T-helper 2 cell (primary cell): ENCODE measurements around the gene C3.
A peak's percentile ranks its signal among the peaks of the same experiment; 100 is the strongest.
"Not testable (repeated sequence)": the region's sequence is repeated elsewhere in the genome, so short reads cannot be mapped to it uniquely, and the experiment has no call there.

ENCODE experiments used
- DNase-seq, 5 experiments: peaks; one replicate each; pipeline versions ENCODE4 v3.0.0 to v3.0.0-alpha.2; 2012 to 2022
- total RNA-seq, 2 donors: gene quantifications; one replicate each; lab custom pipeline; 2026; lab: John Stamatoyannopoulos, UW

The C3 gene
- 0.31 to 0.34 reads per million in 2 donors for total RNA-seq

- DNase-seq = no peak
Observed at GRCh38 chr19:6720369-6721137, at the start of gene C3. Gene C3 (minus strand): TSS chr19:6720650. CDS start chr19:6720589, 61 bp downstream.

GRCh38 chr19:6769006-6769619 lies 48.7 kb upstream of the C3 start:
- no peak for DNase-seq

DNA sequence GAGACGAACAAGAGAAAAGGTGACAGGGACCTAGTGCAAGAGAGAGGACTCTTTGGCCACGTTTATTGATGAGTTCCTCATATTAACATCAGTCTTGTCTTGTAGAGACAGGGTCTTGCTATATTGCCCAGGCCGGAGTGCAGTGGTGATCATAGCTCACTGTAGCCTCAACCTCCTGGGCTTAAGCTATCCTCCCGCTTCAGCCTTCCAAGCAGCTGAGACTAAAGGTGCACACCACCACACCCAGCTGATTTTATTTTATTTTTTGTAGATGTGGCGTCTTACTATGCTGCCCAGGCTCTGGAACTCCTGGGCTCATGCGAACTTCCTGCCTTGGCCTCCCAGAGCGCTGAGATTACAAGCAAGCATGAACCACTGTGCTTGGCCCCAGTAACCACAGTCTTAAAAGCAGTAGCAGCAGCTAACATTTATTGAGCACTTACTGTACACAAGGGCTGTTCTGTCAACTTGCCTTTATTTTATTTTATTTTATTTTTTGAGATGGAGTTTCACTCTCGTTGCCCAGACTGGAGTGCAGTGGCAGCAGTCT lies 47.9 kb upstream of the C3 start:
- DNase-seq = peak in 1 of 5 experiments; percentile 63

DNA sequence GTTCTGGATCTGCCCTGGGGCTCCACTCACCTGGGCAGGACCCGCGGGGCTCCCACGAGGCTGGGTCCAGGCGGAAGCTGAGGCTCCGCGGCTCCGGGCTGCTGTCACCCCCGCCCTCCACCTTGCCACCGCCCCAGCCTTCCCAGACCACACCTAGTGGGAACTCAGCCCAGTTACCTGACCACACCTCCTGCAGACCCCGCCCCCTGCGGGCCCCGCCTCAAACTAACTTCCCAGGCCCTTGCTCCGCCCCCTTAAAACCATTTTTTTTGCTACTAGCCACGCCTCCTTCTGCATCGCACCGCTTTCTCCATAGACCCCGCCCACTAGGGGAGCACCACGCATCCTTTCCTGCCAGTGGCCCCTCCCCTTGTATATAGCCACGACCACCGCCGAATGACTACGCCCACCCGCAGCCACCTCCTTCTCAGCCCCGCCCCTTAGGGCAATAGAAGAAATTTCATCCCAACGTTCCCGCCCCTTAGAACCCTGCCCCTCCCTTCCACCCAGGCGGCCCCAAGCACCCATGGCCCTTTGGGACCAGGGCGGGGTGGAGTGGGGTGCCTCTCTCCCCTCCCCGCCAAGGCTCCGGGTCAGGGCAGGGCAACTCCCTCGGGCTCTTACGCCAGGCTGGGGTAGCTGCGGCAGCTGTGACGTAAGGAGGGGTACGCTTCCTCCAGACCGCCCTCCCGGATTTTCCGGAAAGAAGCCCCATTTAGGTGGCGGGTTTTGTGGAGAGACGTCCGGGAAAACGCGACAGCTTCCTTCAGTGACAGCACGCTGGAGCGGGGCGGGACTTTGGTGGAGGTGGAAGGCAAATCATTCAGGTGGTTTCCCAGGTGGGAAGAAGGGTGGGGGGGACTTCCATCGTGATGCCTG lies 47.1 kb upstream of the C3 start, which contains the start of gene SH2D3A:
TSS of gene SH2D3A (minus strand) at position 79 of the 879 bp plus-strand sequence. CDS start 3,687 bp downstream, outside the sequence.
- DNase-seq = peak; percentile 86 to 98 (median 91)

GRCh38 chr19:6767081-6767356 lies 46.6 kb upstream of the C3 start:
- DNase-seq = peak in 1 of 5 experiments; percentile 78

DNA sequence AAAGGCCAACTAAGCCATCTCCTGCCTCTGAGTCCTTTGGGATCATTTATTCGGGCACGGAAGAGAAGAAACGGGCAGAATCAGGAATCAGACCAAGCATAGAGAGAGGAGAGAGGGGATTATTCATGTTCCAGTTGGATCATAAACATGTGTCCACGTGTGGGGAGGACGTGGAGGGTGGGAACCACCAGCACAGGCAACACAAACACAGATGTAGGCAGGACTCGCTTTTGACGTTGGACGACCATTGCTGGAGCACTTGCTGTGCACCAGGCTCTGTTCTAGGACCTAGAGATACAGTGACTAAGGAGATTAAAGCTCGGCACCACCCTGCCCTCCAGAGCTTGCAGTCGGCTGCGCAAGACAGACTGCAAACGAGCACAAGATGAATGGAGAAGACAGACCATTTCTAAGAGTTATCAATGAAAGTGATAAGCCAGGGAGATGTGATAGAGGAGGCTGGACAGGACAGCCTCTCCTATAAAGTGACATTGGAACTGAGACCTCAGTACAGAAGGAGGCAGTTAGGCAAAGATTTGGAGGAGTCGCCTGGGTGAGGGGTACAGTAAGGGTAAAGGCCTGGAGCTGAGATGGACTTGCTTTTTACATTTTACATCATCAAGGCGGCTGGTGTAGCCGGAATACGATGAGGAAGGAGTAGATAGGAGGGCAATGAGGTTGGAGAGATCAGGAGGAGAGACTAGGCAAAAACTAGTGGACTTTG lies 46.1 kb upstream of the C3 start:
- DNase-seq = peak in 1 of 5 experiments; percentile 56

- no peak for DNase-seq
Observed at GRCh38 chr19:6765738-6766356, 45.4 kb upstream of the C3 start.

- not testable (repeated sequence) for DNase-seq
Observed at GRCh38 chr19:6762253-6762797, 41.9 kb upstream of the C3 start.

DNA sequence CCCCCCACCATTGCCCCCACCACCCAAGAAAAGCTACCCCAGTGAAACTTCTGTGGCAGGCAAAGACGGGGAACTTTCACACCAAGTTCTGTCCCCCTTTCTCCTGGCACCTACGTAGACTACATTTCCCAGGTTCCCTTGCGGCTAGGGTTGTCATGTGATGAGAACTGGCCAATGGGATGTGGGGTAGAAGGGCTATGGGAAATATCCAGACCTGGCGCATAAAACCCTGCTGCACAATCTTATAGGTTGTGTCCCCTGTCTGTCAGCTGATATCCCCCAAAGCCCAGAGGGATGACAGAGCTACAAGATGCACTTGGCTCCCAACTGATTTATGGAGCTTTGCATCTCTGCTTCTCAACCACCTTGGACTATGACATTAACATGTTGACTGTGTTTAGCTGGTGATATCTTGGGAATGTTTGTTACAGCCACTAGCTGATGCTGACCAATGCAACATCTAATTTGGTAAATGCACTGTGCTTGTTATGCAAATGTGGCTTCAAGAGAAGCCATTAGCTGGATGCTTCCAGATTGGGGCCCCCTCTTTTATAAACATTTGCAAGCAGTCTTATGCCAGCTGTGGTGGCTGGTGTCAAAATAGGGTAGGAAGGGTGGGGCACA lies 40.7 kb upstream of the C3 start:
- DNase-seq = peak in 1 of 5 experiments; percentile 57

- DNase-seq = no peak
Observed at GRCh38 chr19:6760606-6761005, 40.2 kb upstream of the C3 start.

DNA sequence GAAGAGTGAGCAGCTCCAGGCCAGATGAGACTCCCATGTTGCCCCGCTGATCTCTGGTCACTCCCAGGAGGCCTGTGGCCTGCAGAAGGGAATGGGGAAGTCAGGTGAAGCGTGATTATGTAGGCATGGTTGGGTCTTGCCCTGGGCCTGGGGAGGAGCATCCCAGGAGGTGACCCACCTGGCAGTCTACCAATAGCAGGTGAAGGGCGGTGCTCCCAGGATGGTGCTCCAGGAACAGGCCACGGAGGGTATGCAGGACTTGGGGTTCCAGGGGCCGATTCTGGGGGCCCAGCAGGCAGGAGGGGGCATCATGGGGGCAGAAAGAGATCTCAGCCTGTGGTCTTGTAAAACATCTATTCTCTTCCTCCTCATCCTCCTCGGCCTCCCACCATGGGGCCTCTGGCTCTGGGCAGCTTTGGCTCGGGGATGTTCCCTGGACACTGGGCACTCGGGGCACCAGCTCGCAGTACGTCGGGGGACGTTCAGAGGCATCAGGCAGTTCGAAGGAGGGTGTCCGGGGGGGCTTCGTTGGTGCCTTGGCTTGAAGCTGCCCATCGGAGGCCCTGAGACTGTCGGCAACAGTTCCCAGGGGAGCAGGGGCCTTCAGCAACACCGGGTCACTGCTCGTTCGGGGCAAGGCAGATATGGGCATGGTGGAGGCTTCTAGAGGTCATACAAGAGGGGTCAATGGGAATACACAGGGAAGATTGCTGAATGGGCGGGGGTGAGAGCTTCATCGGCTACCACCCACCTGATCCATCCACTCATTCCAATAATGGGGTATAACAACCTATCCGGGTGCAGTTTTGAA lies 34.4 kb upstream of the C3 start:
- no peak for DNase-seq

DNA sequence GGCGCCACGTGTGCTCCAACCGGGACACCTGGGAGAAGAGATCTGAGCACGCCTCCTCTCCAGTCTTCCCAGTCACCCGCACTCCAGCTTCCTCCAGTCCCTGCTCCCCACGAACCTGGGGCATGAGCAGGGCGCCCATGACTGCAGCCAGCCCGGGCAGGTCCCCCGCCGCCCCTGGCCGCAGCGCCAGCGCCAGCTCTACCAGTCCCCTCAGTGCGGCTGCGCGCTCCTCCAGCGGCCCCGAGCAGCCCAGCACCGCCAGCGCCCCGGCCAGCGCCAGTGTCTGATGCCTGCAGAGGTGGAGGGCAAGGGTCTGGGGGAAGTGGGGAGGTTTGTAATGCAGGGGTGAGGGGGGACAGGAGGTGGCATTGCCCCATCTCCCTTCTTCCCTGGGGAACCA lies 33.7 kb upstream of the C3 start:
- DNase-seq = no peak

- DNase-seq = peak; percentile 64 to 79 (median 66)
Observed at GRCh38 chr19:6753178-6754031, 33.0 kb upstream of the C3 start.

DNA sequence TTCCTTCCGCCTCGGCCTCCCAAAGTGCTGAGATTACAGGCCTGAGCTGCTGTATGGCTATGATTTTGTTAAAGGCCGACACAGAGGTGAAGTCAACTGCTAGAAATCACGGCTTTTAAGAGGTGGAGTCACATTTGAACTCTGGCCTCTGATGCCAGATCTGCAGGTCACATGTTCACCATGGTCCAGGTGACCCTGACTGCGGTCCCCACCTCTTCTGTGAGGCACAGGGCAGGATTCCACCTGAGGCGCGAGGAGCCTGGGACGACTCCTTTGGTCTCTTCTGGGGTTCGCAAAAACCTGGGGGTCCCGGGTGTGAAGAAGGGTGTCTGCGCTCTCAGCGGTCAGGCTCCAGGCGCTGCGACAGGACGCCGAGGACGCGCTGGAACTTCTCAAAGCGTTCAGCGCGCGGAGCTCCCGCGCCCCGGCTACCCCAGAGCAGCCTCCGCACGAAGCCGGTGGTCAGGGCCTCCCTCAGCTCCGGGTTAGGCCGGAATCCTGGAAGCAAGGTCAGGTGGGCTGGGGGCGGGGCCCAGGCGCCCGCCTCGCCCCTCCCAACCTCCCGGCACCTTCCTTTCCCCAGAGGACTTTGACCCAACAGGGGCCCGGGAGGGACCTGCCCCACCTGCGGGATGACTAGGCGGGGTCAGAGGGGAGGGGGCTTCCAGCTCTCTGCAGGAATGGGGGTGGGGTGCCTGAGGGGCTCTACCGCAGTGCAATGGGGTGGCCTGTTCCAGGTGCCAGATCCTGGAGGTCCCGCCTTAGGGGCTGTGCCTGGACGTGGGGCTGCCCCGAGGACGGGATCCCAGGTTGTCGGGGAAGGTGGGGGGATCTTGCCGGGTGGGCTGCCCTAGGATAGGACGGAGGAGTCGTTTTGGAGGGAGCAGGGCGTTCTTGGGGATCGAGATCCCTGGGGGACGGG lies 32.1 kb upstream of the C3 start:
- no peak for DNase-seq

- no peak for DNase-seq
Observed at GRCh38 chr19:6751189-6751588, 30.7 kb upstream of the C3 start.

GRCh38 chr19:6750062-6750461 lies 29.6 kb upstream of the C3 start:
- no peak for DNase-seq

DNA sequence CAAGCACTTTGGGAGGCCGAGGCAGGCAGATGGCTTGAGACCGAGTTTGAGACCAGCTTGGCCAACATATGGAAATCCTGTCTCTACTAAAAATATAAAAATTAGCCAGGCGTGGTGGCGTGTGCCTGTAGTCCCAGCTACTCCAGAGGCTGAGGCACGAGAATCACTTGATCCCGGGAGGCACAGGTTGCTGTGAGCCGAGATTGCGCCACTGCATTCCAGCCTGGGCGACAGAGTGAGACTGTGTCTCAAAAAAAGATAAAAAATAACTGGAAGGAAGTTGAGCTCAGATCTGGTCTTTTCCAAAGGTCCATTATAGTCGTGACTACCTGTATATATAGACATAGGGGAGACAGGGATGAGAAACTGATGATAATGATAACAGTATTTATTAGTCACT lies 28.1 kb upstream of the C3 start:
- DNase-seq = not testable (repeated sequence)

DNA sequence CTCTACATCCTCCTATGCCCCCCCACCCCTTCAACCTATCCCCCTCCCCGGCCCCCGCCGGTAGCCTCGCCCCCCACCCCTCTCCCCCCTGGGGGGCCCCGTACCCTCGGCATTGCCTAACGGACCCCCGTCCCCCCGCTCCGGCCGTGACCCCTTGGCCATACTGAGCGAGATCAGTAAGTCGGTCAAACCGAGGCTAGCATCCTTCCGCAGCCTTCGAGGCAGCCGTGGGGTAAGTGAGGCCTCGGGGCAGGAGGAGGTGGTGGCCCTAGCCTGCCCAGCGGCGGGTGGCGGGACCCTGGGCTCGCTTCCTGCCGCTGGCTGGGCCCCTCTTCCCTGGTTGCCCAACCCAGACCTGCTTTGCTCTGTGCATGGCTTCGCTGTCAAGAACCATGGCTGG lies 25.5 kb upstream of the C3 start:
- DNase-seq = no peak
